Gastrocnemius medialis (tissue), 4 donors: ENCODE measurements around the gene DMXL2.

ENCODE experiments used
- POLR2A ChIP-seq, 2 donors: fragments of 450-650 bp; IDR thresholded peaks; one replicate each; pipeline ENCODE4 v1.6.1; 2017; ENCODE audit warnings: antibody characterized with exemption in 2 of 2, mild to moderate bottlenecking in 2 of 2, moderate library complexity in 2 of 2
- TF ChIP-seq, protein P1 (sequence below), 5 experiments: fragments of 450-650 bp in 3 of 5; fragments of 200-600 bp in 2 of 5; sonication (generic) in 2 of 5; IDR thresholded peaks in 4 of 5; conservative IDR thresholded peaks in 1 of 5; 1 replicate in 4 of 5; 2 replicates in 1 of 5; pipeline ENCODE4 v1.5.1; 2016 to 2019; ENCODE audit warnings: antibody characterized with exemption in 5 of 5, mild to moderate bottlenecking in 3 of 5, moderate library complexity in 3 of 5

DNA sequence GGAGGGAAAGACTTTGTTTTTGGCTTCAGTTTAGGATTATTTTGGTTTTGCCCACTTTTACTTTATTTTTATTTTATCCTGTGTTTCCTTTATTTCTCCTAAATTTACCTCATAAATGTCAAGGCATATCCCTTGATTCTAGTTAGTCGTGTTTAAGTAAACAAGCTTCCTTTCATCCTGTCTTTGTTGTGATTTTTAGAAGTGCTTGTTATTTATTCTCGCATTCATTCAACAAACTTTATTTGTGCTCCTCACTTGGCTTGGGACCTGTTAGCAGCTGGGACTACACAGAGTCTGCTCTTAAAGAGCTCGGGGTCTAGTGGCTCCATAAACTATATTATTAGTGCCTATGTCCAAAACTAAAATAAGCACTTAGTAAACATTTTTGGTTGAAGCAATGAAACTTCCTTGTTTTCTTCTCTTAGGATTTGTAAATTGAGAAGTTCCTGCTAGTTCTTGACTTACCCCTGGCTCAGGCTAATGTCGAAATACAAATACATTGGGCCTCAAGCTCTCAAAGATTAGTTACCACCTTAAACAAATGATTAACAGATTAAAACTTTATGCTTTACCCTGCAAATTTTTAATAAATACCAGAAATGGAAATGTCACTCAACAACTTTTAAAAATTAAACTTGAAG is 19.0 kb upstream of the DMXL2 start:
- TF ChIP-seq, protein P1, sequence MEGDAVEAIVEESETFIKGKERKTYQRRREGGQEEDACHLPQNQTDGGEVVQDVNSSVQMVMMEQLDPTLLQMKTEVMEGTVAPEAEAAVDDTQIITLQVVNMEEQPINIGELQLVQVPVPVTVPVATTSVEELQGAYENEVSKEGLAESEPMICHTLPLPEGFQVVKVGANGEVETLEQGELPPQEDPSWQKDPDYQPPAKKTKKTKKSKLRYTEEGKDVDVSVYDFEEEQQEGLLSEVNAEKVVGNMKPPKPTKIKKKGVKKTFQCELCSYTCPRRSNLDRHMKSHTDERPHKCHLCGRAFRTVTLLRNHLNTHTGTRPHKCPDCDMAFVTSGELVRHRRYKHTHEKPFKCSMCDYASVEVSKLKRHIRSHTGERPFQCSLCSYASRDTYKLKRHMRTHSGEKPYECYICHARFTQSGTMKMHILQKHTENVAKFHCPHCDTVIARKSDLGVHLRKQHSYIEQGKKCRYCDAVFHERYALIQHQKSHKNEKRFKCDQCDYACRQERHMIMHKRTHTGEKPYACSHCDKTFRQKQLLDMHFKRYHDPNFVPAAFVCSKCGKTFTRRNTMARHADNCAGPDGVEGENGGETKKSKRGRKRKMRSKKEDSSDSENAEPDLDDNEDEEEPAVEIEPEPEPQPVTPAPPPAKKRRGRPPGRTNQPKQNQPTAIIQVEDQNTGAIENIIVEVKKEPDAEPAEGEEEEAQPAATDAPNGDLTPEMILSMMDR (IDR thresholded peaks at IDR 0.05 in 4 of 5, conservative IDR thresholded peaks at IDR 0.05 in 1 of 5): no peak
- TF ChIP-seq POLR2A (IDR thresholded peaks at IDR 0.05): no peak
